H1 (cell line): ENCODE data around the gene AP4B1. TPM values are rescaled to one million over a fixed set of nuclear protein-coding genes. Genes with fewer than 3 reads are reported as not detected.

ENCODE experiments used
- CTCF ChIA-PET: fragments of 300-600 bp; sonication (Branson Sonifier 250); formaldehyde crosslinking; loops from one replicate; lab custom pipeline; 2021; ENCODE audit not compliant: partially characterized antibody; lab: Charles Lee
- POLR2A ChIA-PET: fragments of 300-600 bp; sonication (Branson Sonifier 250); formaldehyde crosslinking; loops from one replicate; lab custom pipeline; 2021; ENCODE audit warnings: inconsistent platforms; ENCODE audit not compliant: partially characterized antibody; lab: Charles Lee
- DNase-seq, 2 experiments: peaks; one replicate each; pipeline versions ENCODE4 v3.0.0 to v3.0.0-alpha.2; 2010 to 2022; ENCODE audit warnings: low spot score in 2 of 2, low read depth in 1 of 2, mixed read lengths in 1 of 2
- FAIRE-seq: peaks from 2 replicates; lab custom pipeline; 2011; peaks lifted over from hg19 to GRCh38; lab: Jason Lieb, UNC
- H2AFZ ChIP-seq: 2 replicates; pipeline ENCODE4 v1.8.1; 2012; ENCODE audit warnings: low read length, inconsistent platforms
- H2AK5ac ChIP-seq: 2 replicates; pipeline ENCODE4 v1.6.1; 2013; ENCODE audit warnings: low read depth, low read length
- H2BK120ac ChIP-seq: replicated peaks from 2 replicates; pipeline ENCODE3; 2013; ENCODE audit warnings: low read depth, low read length, inconsistent platforms
- H2BK12ac ChIP-seq: 2 replicates; pipeline ENCODE4 v1.6.1; 2013; ENCODE audit warnings: low read depth, low read length
- H2BK15ac ChIP-seq: 2 replicates; pipeline ENCODE4 v1.6.1; 2013; ENCODE audit warnings: low read length
- H2BK20ac ChIP-seq: 2 replicates; pipeline ENCODE4 v1.6.1; 2013; ENCODE audit warnings: low read length
- H2BK5ac ChIP-seq: 2 replicates; pipeline ENCODE4 v1.6.1; 2013; ENCODE audit warnings: low read depth, low read length
- H3K14ac ChIP-seq: 2 replicates; pipeline ENCODE4 v1.6.1; 2013; ENCODE audit warnings: inconsistent platforms; ENCODE audit not compliant: insufficient read length
- H3K18ac ChIP-seq: 2 replicates; pipeline ENCODE4 v1.6.1; 2013; ENCODE audit warnings: low read length; ENCODE audit errors: extremely low read depth
- H3K23ac ChIP-seq: 2 replicates; pipeline ENCODE4 v1.6.1; 2013; ENCODE audit warnings: inconsistent platforms; ENCODE audit not compliant: insufficient read length
- H3K23me2 ChIP-seq: 2 replicates; pipeline ENCODE4 v1.6.1; 2013; ENCODE audit warnings: low read depth, low read length
- H3K27ac ChIP-seq: 2 replicates; pipeline ENCODE4 v1.6.1; 2011; ENCODE audit warnings: low read depth, low read length, inconsistent platforms
- H3K27me3 ChIP-seq, 4 experiments: replicated peaks in 1 of 4; 1 replicate in 1 of 4; 2 replicates in 3 of 4; pipeline versions ENCODE4 v1.6.1 to v1.8.1; 2011 to 2013; ENCODE audit warnings: low read length in 3 of 4, mild to moderate bottlenecking in 3 of 4, inconsistent platforms in 2 of 4, mixed read lengths in 2 of 4, moderate library complexity in 1 of 4; ENCODE audit not compliant: control insufficient read depth in 3 of 4, insufficient read depth in 3 of 4; ENCODE audit errors: extremely low read depth in 1 of 4
- H3K36me3 ChIP-seq, 4 experiments: 2 replicates each; pipeline versions ENCODE4 v1.6.1 to v1.8.1; 2011 to 2013; ENCODE audit warnings: mild to moderate bottlenecking in 4 of 4, low read length in 3 of 4, moderate library complexity in 2 of 4, control low read depth in 1 of 4, inconsistent platforms in 1 of 4; ENCODE audit not compliant: insufficient read depth in 4 of 4, control insufficient read depth in 2 of 4
- H3K4ac ChIP-seq: replicated peaks from 2 replicates; pipeline ENCODE3; 2013; ENCODE audit warnings: low read length, low read depth, mixed read lengths, inconsistent platforms; ENCODE audit not compliant: insufficient read length
- H3K4me1 ChIP-seq, 4 experiments: replicated peaks in 1 of 4; 1 replicate in 1 of 4; 2 replicates in 3 of 4; pipeline versions ENCODE4 v1.6.1 to v1.8.1; 2011 to 2013; ENCODE audit warnings: low read length in 3 of 4, inconsistent platforms in 2 of 4, mixed read lengths in 1 of 4; ENCODE audit not compliant: insufficient read depth in 4 of 4, control insufficient read depth in 3 of 4
- H3K4me2 ChIP-seq, 2 experiments: 2 replicates each; pipeline versions ENCODE4 v1.6.1 to v1.8.1; 2011 to 2013; ENCODE audit warnings: low read depth in 2 of 2, low read length in 2 of 2, control low read depth in 1 of 2, inconsistent platforms in 1 of 2, mild to moderate bottlenecking in 1 of 2; ENCODE audit not compliant: insufficient read depth in 1 of 2
- H3K4me3 ChIP-seq, 4 experiments: fragments of 200-600, 300-600 bp in 1 of 4; sonication (generic), shearing (Covaris generic), sonication (Bioruptor Twin) in 1 of 4; 2 replicates each; pipeline versions ENCODE4 v1.5.1 to v1.8.1; 2011 to 2016; ENCODE audit warnings: low read length in 4 of 4, low read depth in 3 of 4, control low read depth in 2 of 4, inconsistent platforms in 2 of 4, mild to moderate bottlenecking in 2 of 4, mixed read lengths in 1 of 4, moderate library complexity in 1 of 4; ENCODE audit not compliant: insufficient read depth in 2 of 4; ENCODE audit errors: extremely low read depth in 1 of 4
- H3K56ac ChIP-seq: replicated peaks from 2 replicates; pipeline ENCODE3; 2013; ENCODE audit warnings: low read depth, mild to moderate bottlenecking, mixed read lengths, low read length, inconsistent platforms; ENCODE audit not compliant: insufficient read length
- H3K79me1 ChIP-seq: 2 replicates; pipeline ENCODE4 v1.6.1; 2013; ENCODE audit warnings: low read depth, low read length, control low read depth
- H3K79me2 ChIP-seq, 2 experiments: 2 replicates each; pipeline versions ENCODE4 v1.6.1 to v1.8.1; 2012 to 2013; ENCODE audit warnings: low read length in 2 of 2, mild to moderate bottlenecking in 2 of 2, inconsistent platforms in 1 of 2; ENCODE audit not compliant: insufficient read depth in 2 of 2, control insufficient read depth in 1 of 2
- H3K9ac ChIP-seq, 4 experiments: replicated peaks in 1 of 4; 1 replicate in 1 of 4; 2 replicates in 3 of 4; pipeline versions ENCODE4 v1.6.1 to v1.8.1; 2011 to 2013; ENCODE audit warnings: low read depth in 3 of 4, low read length in 3 of 4, control low read depth in 2 of 4, mild to moderate bottlenecking in 2 of 4, moderate library complexity in 2 of 4, inconsistent platforms in 1 of 4; ENCODE audit errors: extremely low read depth in 1 of 4
- H3K9me3 ChIP-seq, 2 experiments: 2 replicates each; pipeline versions ENCODE4 v1.6.1 to v1.8.1; 2012 to 2013; ENCODE audit warnings: mild to moderate bottlenecking in 2 of 2, moderate library complexity in 2 of 2, control low read depth in 1 of 2, inconsistent platforms in 1 of 2, low read depth in 1 of 2, low read length in 1 of 2, mixed read lengths in 1 of 2; ENCODE audit not compliant: insufficient read depth in 2 of 2
- H4K20me1 ChIP-seq, 2 experiments: replicated peaks in 1 of 2; 2 replicates each; pipeline versions ENCODE3 to v1.8.1; 2011 to 2013; ENCODE audit warnings: inconsistent platforms in 2 of 2, low read length in 2 of 2, mild to moderate bottlenecking in 1 of 2; ENCODE audit not compliant: insufficient read depth in 2 of 2, control insufficient read depth in 1 of 2
- H4K5ac ChIP-seq: 2 replicates; pipeline ENCODE4 v1.6.1; 2013; ENCODE audit warnings: low read length, low read depth, mixed read lengths, inconsistent platforms; ENCODE audit not compliant: insufficient read length
- H4K8ac ChIP-seq: 2 replicates; pipeline ENCODE4 v1.8.0; 2013; ENCODE audit warnings: mild to moderate bottlenecking, moderate library complexity, low read length, inconsistent platforms; ENCODE audit not compliant: insufficient read depth; ENCODE audit errors: extremely low read depth
- H4K91ac ChIP-seq: replicated peaks from 2 replicates; pipeline ENCODE3; 2013; ENCODE audit warnings: low read length, mixed read lengths, inconsistent platforms; ENCODE audit not compliant: insufficient read length
- ASH2L ChIP-seq: fragments of 200-600, 300-600 bp; sonication (generic); IDR thresholded peaks from one replicate; pipeline ENCODE4 v1.7.1; 2017; ENCODE audit warnings: low read length
- CBX8 ChIP-seq: fragments of 300-800, 300-1000 bp; sonication (generic); IDR thresholded peaks from 2 replicates; pipeline ENCODE4 v1.7.1; 2016; ENCODE audit warnings: low read depth, low read length, borderline replicate concordance
- CHD2 ChIP-seq: IDR thresholded peaks from 2 replicates; pipeline ENCODE4 v1.6.1; 2012; ENCODE audit warnings: low read length, improper control_type of control experiment
- EZH2 ChIP-seq: fragments of 200-600 bp; sonication (generic); IDR thresholded peaks from 2 replicates; pipeline ENCODE4 v1.7.1; 2012; ENCODE audit warnings: low read depth, mild to moderate bottlenecking, moderate library complexity, low read length, inconsistent platforms; ENCODE audit not compliant: severe bottlenecking
- FOSL1 ChIP-seq: IDR thresholded peaks from 2 replicates; pipeline ENCODE4 v1.6.1; 2011; ENCODE audit warnings: mild to moderate bottlenecking, low read depth, low read length, moderate library complexity; ENCODE audit not compliant: insufficient read depth
- GABPA ChIP-seq: IDR thresholded peaks from 2 replicates; pipeline ENCODE4 v1.6.1; 2011; ENCODE audit warnings: mild to moderate bottlenecking, low read length, moderate library complexity, borderline replicate concordance; ENCODE audit not compliant: insufficient read depth
- HDAC2 ChIP-seq, 2 experiments: fragments of 300-600 bp in 1 of 2; sonication (generic) in 1 of 2; IDR thresholded peaks; 2 replicates each; pipeline ENCODE4 v1.6.1; 2011 to 2012; ENCODE audit warnings: low read depth in 2 of 2, low read length in 2 of 2, mild to moderate bottlenecking in 2 of 2, moderate library complexity in 2 of 2, borderline replicate concordance in 1 of 2, inconsistent platforms in 1 of 2
- POLR2A ChIP-seq, 2 experiments: IDR thresholded peaks; 1 replicate in 1 of 2; 2 replicates in 1 of 2; pipeline ENCODE4 v1.6.1; 2011; ENCODE audit warnings: low read depth in 2 of 2, low read length in 2 of 2, mild to moderate bottlenecking in 2 of 2; ENCODE audit errors: control extremely low read depth in 1 of 2
- RBBP5 ChIP-seq: IDR thresholded peaks from 2 replicates; pipeline ENCODE4 v1.7.1; 2012; ENCODE audit warnings: low read depth, mild to moderate bottlenecking, inconsistent platforms, low read length, moderate library complexity, borderline replicate concordance
- SIRT6 ChIP-seq: IDR thresholded peaks from one replicate; pipeline ENCODE4 v1.7.1; 2012; ENCODE audit warnings: low read length, inconsistent platforms
- SP1 ChIP-seq: IDR thresholded peaks from 2 replicates; pipeline ENCODE4 v1.6.1; 2011; ENCODE audit warnings: low read depth, low read length
- SRF ChIP-seq: IDR thresholded peaks from 2 replicates; pipeline ENCODE4 v1.6.1; 2011; ENCODE audit warnings: mild to moderate bottlenecking, low read depth, low read length, moderate library complexity
- SUZ12 ChIP-seq: fragments of 200-600 bp; sonication (generic); IDR thresholded peaks from 2 replicates; pipeline ENCODE4 v1.6.1; 2012; ENCODE audit warnings: mild to moderate bottlenecking, inconsistent platforms, low read length, moderate library complexity, mixed read lengths
- WGBS, 2 experiments: shearing (Covaris generic) in 1 of 2; methylation state at CpG; one replicate each; pipeline versions ENCODE4 v1.1.6 to v1.1.7; 2013 to 2015; ENCODE audit warnings: low lambda C conversion rate in 2 of 2, mixed read lengths in 2 of 2, inconsistent platforms in 1 of 2, low coverage in 1 of 2, missing lambda C conversion rate in 1 of 2; ENCODE audit not compliant: insufficient replicate concordance in 2 of 2, insufficient coverage in 1 of 2, insufficient read length in 1 of 2; ENCODE audit errors: extremely low coverage in 1 of 2, missing lambda C conversion rate in 1 of 2; 5-methylcytosine and 5-hydroxymethylcytosine counted together
- polyA plus RNA-seq, 7 experiments: library from polyadenylated mRNA; depleted of rRNA in 3 of 7; stranded (reverse) in 5 of 7; unstranded in 2 of 7; fragments of >200 nt in 5 of 7; fragments of 200-250 nt in 2 of 7; gene quantifications; 1 replicate in 5 of 7; 2 replicates in 1 of 7; 4 replicates in 1 of 7; pipeline versions ENCODE4 v1.2.1 to v1.2.3, GENCODE V29; 2011 to 2013; ENCODE audit warnings: missing spikeins in 2 of 7, mixed read lengths in 2 of 7
- total RNA-seq: library from RNA; stranded (reverse); fragmentation: NEBNext Ultra II Directional; extraction: Animal tissue kit (Norgen Biotek cat#: 25700); gene quantifications from 2 replicates; pipeline ENCODE4 v1.2.1, GENCODE V29; 2021

Gene AP4B1
- total and polyA plus RNA-seq, 2 of the 8 experiments (the other 6 are each of a cell fraction or from before 2014, with no cell fraction given): 8.9 to 9.0 TPM

DNA sequence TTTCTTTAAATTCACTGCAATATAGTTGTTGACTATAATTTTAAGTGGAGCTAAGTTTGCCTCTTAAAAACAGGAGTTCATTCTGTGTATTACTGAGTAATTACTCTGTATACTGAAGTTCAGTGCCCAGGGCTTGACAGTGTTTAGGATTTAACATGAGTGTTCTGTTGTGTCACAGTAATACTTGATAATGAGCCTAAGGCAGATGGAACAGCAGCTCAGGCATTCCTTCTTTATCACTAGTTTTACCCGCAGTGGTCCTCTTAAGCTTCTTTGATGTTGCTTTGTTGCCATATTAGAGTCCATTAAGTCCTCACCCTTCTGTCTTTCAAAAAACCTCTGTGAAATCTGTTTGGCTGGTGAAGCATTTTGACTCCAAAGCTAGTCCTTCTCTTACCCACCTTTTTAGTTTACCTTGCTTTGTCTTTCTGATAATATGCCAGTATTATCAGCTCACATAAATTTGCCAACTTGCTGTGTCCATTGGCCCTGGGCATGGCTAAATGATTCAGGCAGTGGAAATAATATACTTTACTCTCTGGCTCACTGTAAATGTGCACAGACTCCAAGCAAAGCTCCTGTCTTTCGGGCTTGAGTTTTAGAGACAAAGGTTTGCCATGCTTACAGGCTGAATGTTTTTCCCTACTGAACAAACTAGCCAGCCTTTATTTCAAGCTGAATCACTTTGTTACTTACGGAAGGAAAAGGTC, 42.2 kb upstream of the AP4B1 start:
- Histone ChIP-seq H2BK20ac (no peak overlapping the region), H3K23ac (no peak overlapping the region), H2BK5ac (no peak overlapping the region), H2AK5ac (no peak overlapping the region), H3K36me3 (peaks cover 0 to 11% (median 0%) of the 10 kb centered on the region in 4 experiments; a peak in 1 of 8 replicates), H3K27ac (no peak overlapping the region), H4K91ac (no peak overlapping the region), H2BK12ac (no peak overlapping the region), H2BK120ac (no peak overlapping the region), H4K20me1 (no peaks in the 10 kb centered on the region), H2AFZ (no peak overlapping the region), H3K56ac (no peak overlapping the region), H3K9me3 (no peaks in the 10 kb centered on the region), H2BK15ac (no peak overlapping the region), H4K5ac (no peak overlapping the region), H3K9ac (no peak overlapping the region), H3K18ac (no peak overlapping the region), H3K4me1 (no peaks in the 10 kb centered on the region), H3K79me2 (peaks cover 0 to 33% of the 10 kb centered on the region in 2 experiments; a peak in 2 of 4 replicates), H3K4me2 (no peak overlapping the region), H3K27me3 (no peaks in the 10 kb centered on the region), H3K4me3 (no peak overlapping the region), H3K4ac (no peak overlapping the region), H4K8ac (no peak overlapping the region), H3K23me2 (no peaks in the 10 kb centered on the region), H3K14ac (no peak overlapping the region), H3K79me1 (no peaks in the 10 kb centered on the region; the same call in 1 of the 2 replicates)
- DNase-seq (no peak), FAIRE-seq (no peak)
- WGBS, 2 experiments: 88% methylated on average over 3 of the region's 3 CpGs; no CpG with 5 or more reads in 1 of the 2 experiments
- ChIA-PET POLR2A (interaction anchor here (1.2 to 1.4 kb wide), 3 partner anchors 17 to 135 kb away, joined by 3 to 4 read pairs (median 3); partner anchors contain the start of gene RSBN1), CTCF (interaction anchor here (0.7 to 9.3 kb wide), 12 partner anchors 9 to 1228 kb away, joined by 3 to 31 read pairs (median 3); a partner anchor contains a TSS)
- TF ChIP-seq EZH2 (no peak), CBX8 (no peak), SUZ12 (no peak), SRF (no peak), GABPA (no peak), FOSL1 (no peak), SP1 (no peak), POLR2A (IDR thresholded peaks at IDR 0.05; ENCODE audit: control extremely low read depth in 1 of 2, low read depth in 2 of 2, low read length in 2 of 2) (no peak), RBBP5 (no peak), HDAC2 (IDR thresholded peaks at IDR 0.05; ENCODE audit: borderline replicate concordance in 1 of 2, low read depth in 2 of 2, low read length in 2 of 2) (no peak), ASH2L (no peak), CHD2 (no peak), SIRT6 (no peak)
